Astrocyte of the spinal cord (primary cell): Measurements from ENCODE around the gene CEP72.
"Not testable (repeated sequence)": the region's sequence is repeated elsewhere in the genome, so short reads cannot be mapped to it uniquely, and the experiment has no call there.

Source experiments
- DNase-seq: peaks from one replicate; pipeline ENCODE4 v3.0.0; 2011; ENCODE audit warnings: low read depth, low spot score
- H3K4me3 ChIP-seq: 2 replicates; pipeline ENCODE4 v1.5.1; 2011; ENCODE audit warnings: low read depth, mild to moderate bottlenecking, low read length, moderate library complexity
- CTCF ChIP-seq: IDR thresholded peaks from 2 replicates; pipeline ENCODE4 v1.5.1; 2012; ENCODE audit warnings: low read depth, mild to moderate bottlenecking, low read length, inconsistent platforms
- in situ Hi-C: cut with HindIII; loops from 2 replicates; pipeline ENCODE4 v1.10.0; 2017; ENCODE audit warnings: low sequenced_read_pairs

The CEP72 gene

GRCh38 chr5:677131-678101 is 65.3 kb downstream of the CEP72 start:
- no peak overlapping the region for H3K4me3 ChIP-seq
- DNase-seq, result no peak
- no peak for TF ChIP-seq CTCF
- in situ Hi-C loops, result no loop called here

GRCh38 chr5:678521-678920 is 66.4 kb downstream of the CEP72 start:
- H3K4me3 ChIP-seq, in situ Hi-C loops, DNase-seq: not testable (repeated sequence)

- H3K4me3 ChIP-seq, DNase-seq, in situ Hi-C loops: not testable (repeated sequence)
Observed at GRCh38 chr5:679166-679895, 67.2 kb downstream of the CEP72 start.

- DNase-seq, in situ Hi-C loops, H3K4me3 ChIP-seq: not testable (repeated sequence)
Observed at GRCh38 chr5:680118-680795, 68.1 kb downstream of the CEP72 start.

GRCh38 chr5:680836-681235 is 68.7 kb downstream of the CEP72 start:
- in situ Hi-C loops, DNase-seq, H3K4me3 ChIP-seq: not testable (repeated sequence)

- DNase-seq, H3K4me3 ChIP-seq, in situ Hi-C loops: not testable (repeated sequence)
Observed at GRCh38 chr5:681317-682191, 69.4 kb downstream of the CEP72 start.

- H3K4me3 ChIP-seq, in situ Hi-C loops, DNase-seq: not testable (repeated sequence)
Observed at GRCh38 chr5:682216-682615, 70.1 kb downstream of the CEP72 start.

- H3K4me3 ChIP-seq, in situ Hi-C loops, DNase-seq: not testable (repeated sequence)
Observed at GRCh38 chr5:682651-683358, 70.7 kb downstream of the CEP72 start.

GRCh38 chr5:683551-684481 is 71.7 kb downstream of the CEP72 start:
- no peak for DNase-seq
- no peak overlapping the region for H3K4me3 ChIP-seq
- no peak for TF ChIP-seq CTCF
- in situ Hi-C loops, result no loop called here
